MG63 (cell line): ENCODE data around the gene SV2C. TPM values are rescaled to one million over a fixed set of nuclear protein-coding genes. Genes with fewer than 3 reads are reported as not detected.
"Not testable (repeated sequence)": the region's sequence is repeated elsewhere in the genome, so short reads cannot be mapped to it uniquely, and the experiment has no call there.

ENCODE experiments used
- DNase-seq: peaks from one replicate; pipeline ENCODE4 v3.0.0-alpha.2; 2020
- H3K27me3 ChIP-seq: fragments of 250-450 bp; sonication (Bioruptor Pico); 2 replicates; pipeline ENCODE4 v1.5.1; 2020; ENCODE audit warnings: mild to moderate bottlenecking, moderate library complexity
- H3K36me3 ChIP-seq: fragments of 250-450 bp; sonication (Bioruptor Pico); 2 replicates; pipeline ENCODE4 v1.5.1; 2020; ENCODE audit warnings: mild to moderate bottlenecking, moderate library complexity
- H3K4me3 ChIP-seq: fragments of 250-450 bp; sonication (Bioruptor Pico); 2 replicates; pipeline ENCODE4 v1.5.1; 2020; ENCODE audit warnings: mild to moderate bottlenecking, moderate library complexity
- H3K9me3 ChIP-seq: fragments of 250-450 bp; sonication (Bioruptor Pico); 2 replicates; pipeline ENCODE4 v1.5.1; 2020; ENCODE audit warnings: mild to moderate bottlenecking, moderate library complexity
- total RNA-seq: library from RNA; depleted of rRNA; stranded (reverse); fragments of >200 nt; shearing (Covaris generic); gene quantifications from 2 replicates; pipeline ENCODE4 v1.2.3, GENCODE V29; 2014; ENCODE audit warnings: low replicate concordance

SV2C gene
- total RNA-seq, 1 experiment from 2014 or later = not detected

DNA sequence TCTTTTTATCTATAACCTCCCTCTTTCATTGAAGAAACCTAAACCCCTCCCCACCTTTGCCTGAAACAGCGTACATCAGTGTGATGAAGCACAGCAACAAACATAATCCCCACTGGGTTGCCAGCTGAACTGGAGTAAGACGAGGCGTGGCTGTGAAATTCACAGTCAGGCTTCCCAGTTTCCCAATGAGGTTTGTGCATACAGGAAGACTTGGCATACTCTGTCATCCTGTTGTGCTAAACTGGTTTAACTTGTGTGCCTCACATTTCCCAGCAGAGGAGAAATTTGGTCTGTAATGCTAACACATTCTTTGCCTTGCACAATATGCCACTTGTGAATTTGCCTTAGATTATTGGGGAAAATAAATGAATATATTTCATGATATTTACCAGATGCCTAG is 121.5 kb downstream of the SV2C start:
- Histone ChIP-seq H3K4me3 (no peak overlapping the region), H3K27me3 (peaks cover 5% of the 10 kb centered on the region), H3K36me3 (no peaks in the 10 kb centered on the region), H3K9me3 (peaks cover 2% of the 10 kb centered on the region; the same call in 1 of the 2 replicates)
- DNase-seq = no peak

DNA sequence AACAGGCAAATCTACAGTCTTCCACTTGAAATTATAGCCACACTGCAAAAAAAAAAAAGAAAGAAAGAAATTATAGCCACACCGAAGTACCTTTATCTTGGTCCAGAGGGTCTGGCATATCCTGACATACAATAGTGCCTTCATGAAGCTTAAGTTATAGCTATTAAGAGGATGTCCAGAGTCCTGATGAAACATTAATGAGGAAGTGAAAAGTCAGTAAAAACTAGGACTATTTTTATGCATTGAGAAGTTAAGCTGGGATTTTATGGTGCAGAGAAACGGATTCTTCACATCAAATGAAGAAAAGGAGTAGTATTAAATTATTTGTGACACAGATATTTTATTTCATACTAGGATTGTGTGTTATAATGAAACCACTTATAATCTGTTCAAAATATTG is 123.9 kb downstream of the SV2C start:
- peaks cover 5% of the 10 kb centered on the region for H3K9me3 ChIP-seq
- H3K27me3 ChIP-seq = peaks cover 5% of the 10 kb centered on the region
- H3K4me3 ChIP-seq = no peak overlapping the region
- DNase-seq = no peak
- H3K36me3 ChIP-seq = no peaks in the 10 kb centered on the region

DNA sequence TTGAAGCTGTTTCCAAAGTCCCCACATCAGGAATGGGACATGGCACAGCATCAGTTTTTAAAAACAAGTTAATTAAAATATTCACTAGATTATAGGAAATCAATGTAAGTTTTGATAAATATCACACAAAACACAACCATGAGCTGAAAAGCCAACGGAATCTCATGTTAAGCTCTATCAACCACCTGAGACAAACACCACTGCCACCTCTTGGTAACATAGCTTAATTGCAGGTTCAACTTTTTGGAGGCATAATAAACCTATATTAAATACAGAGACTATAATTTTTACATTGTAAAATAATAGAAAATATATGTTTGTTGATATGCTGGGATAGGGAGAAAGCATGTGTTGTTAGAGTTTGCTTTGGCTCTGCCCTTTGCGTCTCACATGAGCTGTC is 126.1 kb downstream of the SV2C start:
- no peak for DNase-seq
- H3K4me3 ChIP-seq = no peak overlapping the region
- peaks cover 11% of the 10 kb centered on the region for H3K27me3 ChIP-seq
- no peaks in the 10 kb centered on the region for H3K36me3 ChIP-seq
- peaks cover 5% of the 10 kb centered on the region for H3K9me3 ChIP-seq

- H3K9me3 ChIP-seq = peaks cover 5% of the 10 kb centered on the region
- H3K36me3 ChIP-seq = no peaks in the 10 kb centered on the region
- DNase-seq = no peak
- peaks cover 14% of the 10 kb centered on the region; the same call in 1 of the 2 replicates for H3K27me3 ChIP-seq
- no peak overlapping the region for H3K4me3 ChIP-seq
These were observed 127.8 kb downstream of the SV2C start for GRCh38 chr5:76210946-76211345.

- DNase-seq = no peak
- peaks cover 9% of the 10 kb centered on the region; the same call in 1 of the 2 replicates for H3K27me3 ChIP-seq
- peaks cover 5% of the 10 kb centered on the region for H3K9me3 ChIP-seq
- no peak overlapping the region for H3K4me3 ChIP-seq
- H3K36me3 ChIP-seq = no peaks in the 10 kb centered on the region
These were observed 130.7 kb downstream of the SV2C start for GRCh38 chr5:76213858-76214257.

DNA sequence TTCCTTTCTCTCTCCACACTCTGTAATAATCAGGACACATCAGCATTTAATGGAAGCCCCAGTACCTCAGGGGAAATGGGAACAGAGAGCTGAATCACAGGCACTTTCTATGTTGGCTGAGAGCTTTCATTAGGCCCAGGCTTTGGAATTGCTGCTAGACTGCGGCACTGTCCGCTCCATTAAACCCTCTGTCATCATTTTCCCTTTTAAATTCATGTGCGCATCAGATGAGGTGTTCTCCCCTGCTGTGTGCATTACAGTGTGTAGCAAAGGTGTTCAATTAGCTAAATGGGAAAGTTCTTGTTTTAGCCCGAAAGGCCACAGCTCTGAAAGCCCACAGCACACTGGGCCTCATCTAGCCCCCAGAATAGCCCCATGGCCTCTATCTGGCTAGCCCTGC is 133.6 kb downstream of the SV2C start:
- Histone ChIP-seq H3K9me3 (no peaks in the 10 kb centered on the region), H3K4me3 (no peak overlapping the region), H3K36me3 (no peaks in the 10 kb centered on the region), H3K27me3 (peaks cover 9% of the 10 kb centered on the region; the same call in 1 of the 2 replicates)
- no peak for DNase-seq

- no peak for DNase-seq
- Histone ChIP-seq H3K4me3 (no peak overlapping the region), H3K36me3 (no peaks in the 10 kb centered on the region), H3K27me3 (peaks cover 2% of the 10 kb centered on the region; the same call in 1 of the 2 replicates), H3K9me3 (no peaks in the 10 kb centered on the region)
These were observed 136.5 kb downstream of the SV2C start for GRCh38 chr5:76219636-76220035.

GRCh38 chr5:76221311-76221710 is 138.1 kb downstream of the SV2C start:
- H3K4me3 ChIP-seq = no peak overlapping the region
- DNase-seq = no peak
- no peaks in the 10 kb centered on the region for H3K36me3 ChIP-seq
- no peaks in the 10 kb centered on the region; the same call in 1 of the 2 replicates for H3K27me3 ChIP-seq
- no peaks in the 10 kb centered on the region for H3K9me3 ChIP-seq

- no peak for DNase-seq
- no peaks in the 10 kb centered on the region for H3K36me3 ChIP-seq
- H3K27me3 ChIP-seq = no peaks in the 10 kb centered on the region; the same call in 1 of the 2 replicates
- no peak overlapping the region for H3K4me3 ChIP-seq
- no peaks in the 10 kb centered on the region for H3K9me3 ChIP-seq
These were observed 139.1 kb downstream of the SV2C start for GRCh38 chr5:76222318-76222717.

DNA sequence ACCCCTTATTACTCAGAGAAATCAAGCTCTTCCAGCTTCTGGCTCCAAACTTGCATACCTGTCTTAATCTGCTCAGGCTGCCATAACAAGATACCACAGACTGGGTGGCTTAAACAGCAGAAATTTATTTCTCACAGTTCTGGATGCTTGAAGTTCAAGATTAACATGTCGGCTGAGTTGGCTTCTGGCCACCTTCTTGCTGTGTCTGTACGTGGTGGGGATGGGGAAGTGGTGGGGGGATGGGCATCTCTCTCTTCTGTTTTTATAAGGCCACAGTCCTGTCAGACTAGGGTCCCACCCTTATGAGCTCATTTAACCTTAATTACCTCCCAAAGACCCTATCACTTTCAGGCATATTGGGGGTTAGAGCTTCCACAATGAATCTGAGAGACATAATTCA is 140.5 kb downstream of the SV2C start:
- H3K36me3 ChIP-seq = no peaks in the 10 kb centered on the region

DNA sequence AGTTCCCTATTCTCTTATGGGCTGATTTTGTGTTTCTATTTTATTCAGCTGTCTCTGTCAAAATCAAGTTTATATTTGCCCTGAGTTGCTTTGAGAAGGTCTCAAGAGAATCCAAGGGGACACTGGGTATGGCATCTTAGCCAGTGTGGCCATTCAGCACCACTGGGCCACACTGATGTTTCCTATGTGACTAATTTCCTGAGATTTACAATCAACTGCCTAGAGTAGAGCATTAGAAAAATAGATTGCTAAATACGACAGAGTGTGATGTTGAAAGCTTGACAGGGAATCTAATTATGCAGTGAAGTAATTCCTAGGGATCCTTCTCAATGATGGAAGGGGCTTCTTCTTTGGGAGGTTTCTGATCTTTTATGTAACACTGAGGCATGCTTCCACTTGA is 141.7 kb downstream of the SV2C start:
- Histone ChIP-seq H3K4me3 (no peak overlapping the region), H3K36me3 (no peaks in the 10 kb centered on the region), H3K9me3 (no peaks in the 10 kb centered on the region), H3K27me3 (peaks cover 1% of the 10 kb centered on the region; the same call in 1 of the 2 replicates)
- DNase-seq = no peak

More for the DNA sequence above, 140.5 kb downstream of the SV2C start:
- H3K4me3 ChIP-seq = no peak overlapping the region
- no peaks in the 10 kb centered on the region for H3K9me3 ChIP-seq
- H3K27me3 ChIP-seq = no peaks in the 10 kb centered on the region; the same call in 1 of the 2 replicates
- DNase-seq = no peak

DNA sequence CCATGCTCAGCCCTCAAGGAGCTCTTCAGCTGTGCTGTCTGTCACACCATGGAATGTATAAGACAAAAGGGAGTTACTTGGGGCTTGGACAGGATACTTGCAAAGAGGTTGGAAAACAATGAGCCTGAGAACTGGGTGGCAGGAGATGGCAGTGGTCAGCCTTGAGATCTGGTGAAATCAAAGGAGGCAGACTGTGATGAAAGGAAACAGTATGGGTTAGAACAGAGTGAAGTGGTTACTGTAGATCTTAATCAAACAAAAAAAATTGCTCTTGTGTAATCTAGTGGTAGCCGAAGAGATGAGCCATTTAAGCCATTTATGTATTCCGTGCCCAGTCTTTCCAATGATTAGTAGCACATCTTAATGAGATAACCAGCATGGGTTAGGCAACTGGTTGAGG is 142.2 kb downstream of the SV2C start:
- H3K9me3 ChIP-seq = no peaks in the 10 kb centered on the region
- no peak overlapping the region for H3K4me3 ChIP-seq
- peaks cover 2% of the 10 kb centered on the region; the same call in 1 of the 2 replicates for H3K27me3 ChIP-seq
- no peaks in the 10 kb centered on the region for H3K36me3 ChIP-seq
- no peak for DNase-seq

- no peak overlapping the region for H3K4me3 ChIP-seq
- no peak for DNase-seq
These were observed 146.7 kb downstream of the SV2C start for GRCh38 chr5:76229900-76230299.

DNA sequence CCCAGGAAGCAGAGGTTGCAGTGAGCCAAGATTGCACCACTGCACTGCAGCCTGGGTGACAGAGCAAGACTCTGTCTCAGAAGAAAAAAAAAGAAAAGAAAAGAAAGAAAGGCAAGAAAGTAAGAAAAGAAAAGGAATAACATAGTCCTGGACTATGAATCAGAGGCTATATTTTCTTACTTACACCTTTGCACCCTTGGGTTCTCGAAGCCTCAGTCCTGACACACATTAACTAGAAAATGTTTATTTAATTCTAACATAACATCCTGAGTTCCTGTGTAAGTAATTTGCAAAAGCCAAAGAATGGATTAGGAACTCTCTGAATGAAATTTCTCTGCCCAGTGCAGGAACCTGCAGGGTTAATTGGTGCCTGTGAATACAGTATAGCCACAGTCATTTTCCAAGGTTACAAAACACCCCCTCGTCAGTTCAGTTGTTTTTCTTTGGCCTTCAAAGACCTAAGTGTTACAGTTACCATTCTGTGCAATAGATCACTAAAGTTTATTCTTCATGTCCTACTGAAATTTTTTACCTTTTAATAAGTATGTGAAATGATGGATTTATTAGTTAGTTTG is 147.6 kb downstream of the SV2C start:
- Histone ChIP-seq H3K36me3 (no peaks in the 10 kb centered on the region), H3K9me3 (no peaks in the 10 kb centered on the region), H3K4me3 (no peak overlapping the region), H3K27me3 (0 out of 2 replicates have a peak, but pooled peaks cover 2% of the 10 kb centered on the region)
- DNase-seq = no peak

More at GRCh38 chr5:76229900-76230299, 146.7 kb downstream of the SV2C start:
- Histone ChIP-seq H3K36me3 (no peaks in the 10 kb centered on the region), H3K9me3 (no peaks in the 10 kb centered on the region), H3K27me3 (0 out of 2 replicates have a peak, but pooled peaks cover 2% of the 10 kb centered on the region)

DNA sequence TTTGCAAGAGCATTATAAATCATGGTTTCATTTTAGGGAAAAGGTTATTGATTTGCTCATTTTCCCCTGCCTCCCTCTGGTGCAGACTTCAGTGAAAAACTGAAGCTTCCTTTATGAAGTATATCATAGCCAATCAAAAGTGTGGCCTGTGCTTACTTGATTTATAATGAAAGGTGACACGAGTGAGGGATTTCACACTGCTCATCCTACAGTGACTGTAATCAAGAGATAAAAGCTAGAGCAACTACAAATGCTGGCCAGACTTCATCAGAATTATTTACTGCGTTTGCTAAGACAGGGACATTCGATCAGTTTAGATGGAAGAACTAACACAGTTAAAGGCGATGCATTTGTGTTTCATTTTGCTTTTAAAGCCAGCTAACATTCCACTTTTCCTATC is 151.5 kb downstream of the SV2C start:
- no peak for DNase-seq
- Histone ChIP-seq H3K4me3 (no peak overlapping the region), H3K36me3 (no peaks in the 10 kb centered on the region), H3K9me3 (no peaks in the 10 kb centered on the region), H3K27me3 (0 out of 2 replicates have a peak, but pooled peaks cover 2% of the 10 kb centered on the region)

DNA sequence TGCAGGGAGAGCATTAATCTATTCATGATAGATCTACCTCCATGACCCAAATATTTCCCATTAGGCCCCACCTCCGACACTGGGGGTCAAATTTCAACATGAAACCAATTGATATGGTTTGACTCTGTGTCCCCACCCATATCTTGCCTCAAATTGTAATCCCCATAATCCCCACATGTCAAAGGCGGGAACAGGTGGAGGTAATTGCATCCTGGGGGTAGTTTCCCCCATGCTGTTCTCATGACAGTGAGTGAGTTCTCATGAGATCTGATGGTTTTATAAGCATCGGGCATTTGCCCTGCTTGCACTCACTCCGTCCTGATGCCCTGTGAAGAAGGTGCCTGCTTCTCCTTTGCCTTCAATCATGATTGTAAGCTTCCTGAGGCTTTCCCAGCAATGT is 153.5 kb downstream of the SV2C start:
- H3K9me3 ChIP-seq = no peaks in the 10 kb centered on the region
- no peaks in the 10 kb centered on the region for H3K36me3 ChIP-seq
- H3K4me3 ChIP-seq = no peak overlapping the region
- H3K27me3 ChIP-seq = no peaks in the 10 kb centered on the region
- no peak for DNase-seq

- DNase-seq = no peak
- no peaks in the 10 kb centered on the region for H3K36me3 ChIP-seq
- no peaks in the 10 kb centered on the region for H3K9me3 ChIP-seq
- H3K27me3 ChIP-seq = no peaks in the 10 kb centered on the region
- no peak overlapping the region for H3K4me3 ChIP-seq
These were observed 157.2 kb downstream of the SV2C start for GRCh38 chr5:76240336-76240735.

GRCh38 chr5:76242155-76242554 is 159.0 kb downstream of the SV2C start:
- not testable (repeated sequence) for H3K27me3 ChIP-seq, H3K9me3 ChIP-seq, DNase-seq, H3K4me3 ChIP-seq, H3K36me3 ChIP-seq
